Measurements from ENCODE around the gene OR2A25. TPM values are rescaled to one million over a fixed set of nuclear protein-coding genes. Genes with fewer than 3 reads are reported as not detected.

Gene OR2A25
- total and polyA plus RNA-seq, 10 of the 15 experiments (the other 5 are each of a cell fraction or from before 2014, with no cell fraction given) = not detected

DNA sequence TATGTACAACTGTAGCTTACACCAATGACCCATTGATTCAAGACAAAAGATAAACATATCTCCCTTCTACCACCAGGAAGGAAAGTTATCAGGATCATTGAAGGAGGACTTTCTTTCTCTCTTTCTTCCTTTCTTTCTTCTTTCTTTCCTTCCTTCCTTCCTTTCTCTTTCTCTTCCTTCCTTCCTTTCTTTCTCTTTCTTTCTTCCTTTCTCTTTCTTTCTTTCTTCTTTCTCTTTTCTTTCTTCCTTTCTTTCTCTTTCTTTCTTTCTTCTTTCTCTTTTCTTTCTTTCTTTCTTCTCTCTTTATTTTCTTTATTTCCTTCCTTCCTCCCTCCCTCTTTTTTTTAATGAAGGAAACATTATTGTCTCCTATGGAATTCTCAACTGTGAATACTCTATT is 29.2 kb downstream of the OR2A25 start:
- Histone ChIP-seq H3K27ac (ENCODE audit: control insufficient read depth, insufficient read depth) (no peak overlapping the region), H3K79me2 (ENCODE audit: control insufficient read depth, insufficient read depth, low read length) (no peaks in the 10 kb centered on the region), H2AFZ (ENCODE audit: control insufficient read depth, low read depth, low read length) (no peak overlapping the region), H3K9me3 (replicated peaks; ENCODE audit: control insufficient read depth, insufficient read depth, low read length) (no peaks in the 10 kb centered on the region), H3K4me2 (ENCODE audit: control insufficient read depth, insufficient read depth) (no peak overlapping the region), H3K4me3 (no peak overlapping the region), H4K20me1 (ENCODE audit: control insufficient read depth, insufficient read depth) (no peaks in the 10 kb centered on the region), H3K36me3 (ENCODE audit: control insufficient read depth in 2 of 2, insufficient read depth in 2 of 2, low read length in 1 of 2) (no peaks in the 10 kb centered on the region), H3K27me3 (replicated peaks in 1 of 2; ENCODE audit: control insufficient read depth in 2 of 2, insufficient read depth in 2 of 2, low read length in 1 of 2) (no peaks in the 10 kb centered on the region), H3K9ac (ENCODE audit: control insufficient read depth, insufficient read depth, low read length) (no peak overlapping the region), H3K4me1 (ENCODE audit: control insufficient read depth, insufficient read depth, low read length) (no peaks in the 10 kb centered on the region)
- ATAC-seq (no peak), FAIRE-seq (no peak), DNase-seq (ENCODE audit: low read depth, low spot score) (no peak)
- BruUV-seq (replicated peaks) = no TSS peak
- ChIA-PET SMC1A (ENCODE audit: uncharacterized antibody, unreplicated experiment) (no interaction called here), POLR2A (no interaction called here), RAD21 (ENCODE audit: unreplicated experiment) (no interaction called here), CTCF (interaction anchor here (1.0 kb wide), 1 partner anchor 36 kb away, joined by 3 read pairs; no protein-coding TSS in a partner anchor)
- no peak for TF ChIP-seq IRF4 (IDR thresholded peaks at IDR 0.05; ENCODE audit: low read depth, low read length)
- in situ Hi-C loops (cut with MboI) = no loop called here
- intact Hi-C loops (cut with micrococcal nuclease; ENCODE audit: unreplicated experiment) = no loop called here

DNA sequence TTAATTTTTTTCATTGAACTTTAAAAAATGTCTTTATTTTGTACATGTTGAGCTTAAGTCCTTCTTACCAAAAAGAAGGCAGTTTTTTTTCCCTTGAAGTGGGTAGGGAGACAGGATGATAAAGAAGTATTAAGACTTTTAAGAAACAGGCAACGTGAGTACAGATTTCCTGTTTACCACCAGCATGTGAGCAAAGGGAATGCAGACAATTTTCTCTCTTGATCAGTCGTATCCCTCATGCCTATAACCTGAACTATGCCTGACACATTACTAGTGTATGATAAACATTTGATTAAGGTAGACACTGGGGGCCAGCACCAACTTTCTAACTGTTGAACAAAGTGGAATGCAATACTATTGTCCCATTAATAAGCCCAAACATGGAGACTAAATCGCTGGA is 31.0 kb downstream of the OR2A25 start:
- ChIA-PET RAD21 (ENCODE audit: unreplicated experiment) (no interaction called here), CTCF (no interaction called here), SMC1A (ENCODE audit: uncharacterized antibody, unreplicated experiment) (interaction anchor here (1.3 kb wide), 1 partner anchor 13 kb away, joined by 3 read pairs; no protein-coding TSS in a partner anchor), POLR2A (no interaction called here)
- TF ChIP-seq SMARCA5 (IDR thresholded peaks at IDR 0.05) (no peak), IKZF1 (conservative IDR thresholded peaks at IDR 0.05) (no peak), TCF3 (IDR thresholded peaks at IDR 0.05; ENCODE audit: borderline replicate concordance, insufficient read depth, low read depth, low read length) (no peak), BCL11A (IDR thresholded peaks at IDR 0.05; ENCODE audit: low read depth, low read length) (no peak), ZNF207 (IDR thresholded peaks at IDR 0.05; ENCODE audit: borderline replicate concordance) (no peak), USF1 (IDR thresholded peaks at IDR 0.05; ENCODE audit: borderline replicate concordance, extremely low read length, insufficient read depth, low read depth, low read length) (no peak), ASH2L (IDR thresholded peaks at IDR 0.05; ENCODE audit: borderline replicate concordance, low read depth) (no peak)
- H4K20me1 ChIP-seq (ENCODE audit: control insufficient read depth, insufficient read depth) = no peaks in the 10 kb centered on the region
- H3K79me2 ChIP-seq (ENCODE audit: control insufficient read depth, insufficient read depth, low read length) = no peaks in the 10 kb centered on the region
- H3K27me3 ChIP-seq (replicated peaks in 1 of 2; ENCODE audit: control insufficient read depth in 2 of 2, insufficient read depth in 2 of 2, low read length in 1 of 2) = no peaks in the 10 kb centered on the region
- WGBS (ENCODE audit: insufficient coverage, insufficient replicate concordance, low lambda C conversion rate, missing lambda C conversion rate) = 9% methylated on average over 3 of the region's 3 CpGs
- H3K4me1 ChIP-seq (ENCODE audit: control insufficient read depth, insufficient read depth, low read length) = no peaks in the 10 kb centered on the region
- H3K4me2 ChIP-seq (ENCODE audit: control insufficient read depth, insufficient read depth) = no peak overlapping the region
- ATAC-seq (no peak), FAIRE-seq (no peak), DNase-seq (ENCODE audit: low read depth, low spot score) (no peak)
- no peaks in the 10 kb centered on the region for H3K9me3 ChIP-seq (replicated peaks; ENCODE audit: control insufficient read depth, insufficient read depth, low read length)
- no peak overlapping the region for H3K27ac ChIP-seq (ENCODE audit: control insufficient read depth, insufficient read depth)
- no peak overlapping the region for H3K9ac ChIP-seq (ENCODE audit: control insufficient read depth, insufficient read depth, low read length)
- in situ Hi-C loops (cut with MboI) (no loop called here), intact Hi-C loops (cut with micrococcal nuclease; ENCODE audit: unreplicated experiment) (no loop called here)
- no peak overlapping the region for H2AFZ ChIP-seq (ENCODE audit: control insufficient read depth, low read depth, low read length)
- no TSS peak for BruUV-seq (replicated peaks)
- H3K4me3 ChIP-seq = no peak overlapping the region
- H3K36me3 ChIP-seq (ENCODE audit: control insufficient read depth in 2 of 2, insufficient read depth in 2 of 2, low read length in 1 of 2) = no peaks in the 10 kb centered on the region

Data from GM12878 (cell line).